K562 (cell line): ENCODE measurements around the gene GAL. TPM values are rescaled to one million over a fixed set of nuclear protein-coding genes. Genes with fewer than 3 reads are reported as not detected.

Experiments used
- ATF6 ChIP-seq: sonication (generic); formaldehyde crosslinking; IDR thresholded peaks from 2 replicates; pipeline ENCODE4 v1.4.0; 2020; ENCODE audit warnings: mild to moderate bottlenecking, missing genetic modification reagents
- CCNT2 ChIP-seq: IDR thresholded peaks from 2 replicates; pipeline ENCODE4 v1.6.1; 2011; ENCODE audit warnings: borderline replicate concordance, low read depth, mild to moderate bottlenecking, moderate library complexity, mixed read lengths, low read length; ENCODE audit not compliant: insufficient read length; ENCODE audit errors: extremely low read depth
- CREBBP ChIP-seq: IDR thresholded peaks from one replicate; pipeline ENCODE4 v1.6.1; 2012; ENCODE audit warnings: low read depth, mild to moderate bottlenecking, control low read depth, inconsistent platforms, low read length
- DIDO1 ChIP-seq: fragments of 450-650 bp; IDR thresholded peaks from 2 replicates; pipeline ENCODE4 v1.6.1; 2016; ENCODE audit warnings: low read depth, missing biosample characterization, missing genetic modification characterization
- GTF2F1 ChIP-seq: IDR thresholded peaks from 2 replicates; pipeline ENCODE4 v1.6.1; 2011; ENCODE audit warnings: low read depth, low read length, improper control_type of control experiment
- HMGN3 ChIP-seq: IDR thresholded peaks from 2 replicates; pipeline ENCODE4 v1.6.1; 2011; ENCODE audit warnings: borderline replicate concordance, low read depth, mild to moderate bottlenecking, mixed read lengths, low read length; ENCODE audit not compliant: insufficient read length; ENCODE audit errors: extremely low read depth
- L3MBTL2 ChIP-seq: fragments of 450-650 bp; IDR thresholded peaks from 2 replicates; pipeline ENCODE4 v1.6.1; 2016; ENCODE audit warnings: mild to moderate bottlenecking, moderate library complexity
- NFATC3 ChIP-seq: fragments of 450-650 bp; IDR thresholded peaks from 2 replicates; pipeline ENCODE4 v1.6.1; 2017; ENCODE audit warnings: mild to moderate bottlenecking
- NR2C1 ChIP-seq, 2 experiments: fragments of 450-650 bp; IDR thresholded peaks; 2 replicates each; pipeline ENCODE4 v1.6.1; 2017; ENCODE audit warnings: mild to moderate bottlenecking in 2 of 2, antibody characterized with exemption in 1 of 2, inconsistent platforms in 1 of 2, missing compliant biosample characterization in 1 of 2, missing genetic modification characterization in 1 of 2
- PTTG1 ChIP-seq: fragments of 450-650 bp; IDR thresholded peaks from 2 replicates; pipeline ENCODE4 v1.6.1; 2016; ENCODE audit warnings: low read depth, mild to moderate bottlenecking, missing genetic modification characterization, missing compliant biosample characterization
- RCOR1 ChIP-seq, 2 experiments: IDR thresholded peaks; 2 replicates each; pipeline ENCODE4 v1.6.1; 2012; ENCODE audit warnings: low read depth in 2 of 2, low read length in 2 of 2, borderline replicate concordance in 1 of 2, improper control_type of control experiment in 1 of 2
- RERE ChIP-seq: sonication (generic); formaldehyde crosslinking; IDR thresholded peaks from 2 replicates; pipeline ENCODE4 v1.8.0; 2023; ENCODE audit warnings: missing genetic modification reagents, mild to moderate bottlenecking, borderline replicate concordance
- TEAD1 ChIP-seq, 2 experiments: fragments of 450-650 bp in 1 of 2; sonication (generic) in 1 of 2; formaldehyde crosslinking; IDR thresholded peaks; 2 replicates each; pipeline versions ENCODE4 v1.4.0 to v1.8.0; 2020 to 2022; ENCODE audit warnings: mild to moderate bottlenecking in 2 of 2, missing genetic modification reagents in 1 of 2
- YY1 ChIP-seq, 3 experiments: IDR thresholded peaks; 2 replicates each; pipeline ENCODE4 v1.6.1; 2011; ENCODE audit warnings: low read length in 2 of 3, mild to moderate bottlenecking in 2 of 3, moderate library complexity in 2 of 3, borderline replicate concordance in 1 of 3, control low read depth in 1 of 3, low read depth in 1 of 3; ENCODE audit not compliant: insufficient read depth in 3 of 3, insufficient replicate concordance in 2 of 3, control insufficient read depth in 1 of 3, insufficient read length in 1 of 3; ENCODE audit errors: extremely low read depth in 1 of 3
- ZBTB7A ChIP-seq: IDR thresholded peaks from 2 replicates; pipeline ENCODE4 v1.6.1; 2011; ENCODE audit warnings: low read depth, mild to moderate bottlenecking, low read length, moderate library complexity, borderline replicate concordance; ENCODE audit not compliant: control insufficient read depth
- ZFP1 ChIP-seq: fragments of 450-650 bp; formaldehyde crosslinking; IDR thresholded peaks from 2 replicates; pipeline ENCODE4 v1.4.0; 2020; ENCODE audit warnings: mild to moderate bottlenecking, mixed read lengths
- ZNF583 ChIP-seq: fragments of 250-450 bp; sonication (Bioruptor Pico); IDR thresholded peaks from 2 replicates; pipeline ENCODE4 v1.4.0; 2020
- ZNF717 ChIP-seq: fragments of 250-450 bp; sonication (Bioruptor Pico); IDR thresholded peaks from 2 replicates; pipeline ENCODE4 v1.5.0; 2021
- polyA plus RNA-seq, 8 experiments: library from polyadenylated mRNA; depleted of rRNA in 4 of 8; stranded (reverse) in 5 of 8; unstranded in 3 of 8; fragments of >200 nt; fragmentation: Nextera tagmentation in 2 of 8; fragmentation: Illumina TruSeq in 1 of 8; extraction: Ambion mirVana in 2 of 8; extraction: Trizol in 1 of 8; gene quantifications; 2 replicates each; pipeline versions ENCODE4 v1.2.1 to v1.2.3, GENCODE V29; 2011 to 2014; ENCODE audit warnings: inconsistent platforms in 1 of 8, missing spikeins in 1 of 8
- total RNA-seq, 7 experiments: library from RNA; depleted of rRNA in 6 of 7; stranded (reverse); fragments of >200 nt in 6 of 7; fragmentation: Illumina TruSeq in 2 of 7; extraction: Trizol in 2 of 7; gene quantifications; 2 replicates each; pipeline versions ENCODE4 v1.2.1 to v1.2.3, GENCODE V29; 2011 to 2021; ENCODE audit warnings: low replicate concordance in 1 of 7

The GAL gene
- total and polyA plus RNA-seq, 9 of the 15 experiments (the other 6 are each of a cell fraction or from before 2014, with no cell fraction given) = 10.6 to 119 (median 36.3) TPM

- TF ChIP-seq RERE (CRISPR knock-in tag) (no peak), ZNF583 (CRISPR knock-in tag) (no peak), HMGN3 (no peak), GTF2F1 (no peak), ATF6 (CRISPR knock-in tag) (no peak), ZBTB7A (peak; percentile 32; the same call in 1 of the 2 replicates), NFATC3 (no peak), PTTG1 (tag) (no peak), L3MBTL2 (peak; percentile 89), CCNT2 (peak; percentile 39), YY1 (IDR thresholded peaks at IDR 0.05; ENCODE audit: borderline replicate concordance in 1 of 3, control insufficient read depth in 1 of 3, extremely low read depth in 1 of 3, insufficient read depth in 3 of 3, insufficient read length in 1 of 3, insufficient replicate concordance in 2 of 3, low read depth in 1 of 3, low read length in 2 of 3) (peak in 2 of 3 experiments; percentile 63 to 76), CREBBP (no peak), RCOR1 (IDR thresholded peaks at IDR 0.05; ENCODE audit: borderline replicate concordance in 1 of 2, low read depth in 2 of 2, low read length in 2 of 2) (peak in 1 of 2 experiments; percentile 45; a peak in 1 of 4 replicates), DIDO1 (tag) (no peak), NR2C1 (IDR thresholded peaks at IDR 0.05) (no peak), NR2C1 (tag; IDR thresholded peaks at IDR 0.05) (no peak), TEAD1 (CRISPR knock-in tag; IDR thresholded peaks at IDR 0.05) (peak in 1 of 2 experiments; percentile 54; a peak in 1 of 4 replicates), ZFP1 (no peak), ZNF717 (CRISPR knock-in tag) (no peak)
Observed at GRCh38 chr11:68684385-68685356, at the start of gene GAL (continued).
